NB4 (cell line): Measurements from ENCODE around the gene LACTB.

Experiments used
- DNase-seq: peaks from one replicate; pipeline ENCODE4 v3.0.0; 2010; ENCODE audit warnings: low read depth
- H3K4me3 ChIP-seq: one replicate; pipeline ENCODE4 v1.5.1; 2011; ENCODE audit warnings: mild to moderate bottlenecking, low read depth, low read length, moderate library complexity
- MYC ChIP-seq: IDR thresholded peaks from 2 replicates; pipeline ENCODE4 v1.6.1; 2011; ENCODE audit warnings: low read depth, low read length
- POLR2A ChIP-seq: IDR thresholded peaks from 2 replicates; pipeline ENCODE4 v1.6.1; 2011; ENCODE audit warnings: mild to moderate bottlenecking; ENCODE audit not compliant: insufficient read length; ENCODE audit errors: extremely low read depth
- TF ChIP-seq, protein P1 (sequence below): IDR thresholded peaks from one replicate; pipeline ENCODE4 v1.5.1; 2012; ENCODE audit warnings: low read depth, low read length
- TF ChIP-seq, protein P2 (sequence below): IDR thresholded peaks from 2 replicates; pipeline ENCODE4 v1.6.1; 2011; ENCODE audit warnings: low read depth, low read length

Gene LACTB

DNA sequence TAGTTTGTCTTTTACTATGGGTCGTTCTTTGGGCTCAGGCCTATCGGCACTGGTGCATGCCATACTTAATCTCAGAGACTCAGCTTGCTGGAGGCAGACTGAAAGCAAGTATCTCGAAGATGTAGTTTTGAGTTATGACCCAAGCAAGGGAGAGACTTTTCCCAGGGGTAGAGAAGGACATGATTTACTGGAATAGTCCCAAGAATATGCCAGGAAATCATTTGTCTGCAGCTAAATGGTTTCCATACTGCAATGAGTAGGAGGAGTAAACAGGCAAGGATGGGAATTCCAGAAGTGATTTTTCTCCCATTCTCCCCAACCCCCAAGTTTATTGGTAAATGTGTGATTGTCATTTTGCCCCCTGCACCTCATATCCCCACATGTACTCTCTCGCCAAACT lies 35.4 kb upstream of the LACTB start:
- H3K4me3 ChIP-seq = no peak overlapping the region
- DNase-seq = no peak
- TF ChIP-seq, protein P1, sequence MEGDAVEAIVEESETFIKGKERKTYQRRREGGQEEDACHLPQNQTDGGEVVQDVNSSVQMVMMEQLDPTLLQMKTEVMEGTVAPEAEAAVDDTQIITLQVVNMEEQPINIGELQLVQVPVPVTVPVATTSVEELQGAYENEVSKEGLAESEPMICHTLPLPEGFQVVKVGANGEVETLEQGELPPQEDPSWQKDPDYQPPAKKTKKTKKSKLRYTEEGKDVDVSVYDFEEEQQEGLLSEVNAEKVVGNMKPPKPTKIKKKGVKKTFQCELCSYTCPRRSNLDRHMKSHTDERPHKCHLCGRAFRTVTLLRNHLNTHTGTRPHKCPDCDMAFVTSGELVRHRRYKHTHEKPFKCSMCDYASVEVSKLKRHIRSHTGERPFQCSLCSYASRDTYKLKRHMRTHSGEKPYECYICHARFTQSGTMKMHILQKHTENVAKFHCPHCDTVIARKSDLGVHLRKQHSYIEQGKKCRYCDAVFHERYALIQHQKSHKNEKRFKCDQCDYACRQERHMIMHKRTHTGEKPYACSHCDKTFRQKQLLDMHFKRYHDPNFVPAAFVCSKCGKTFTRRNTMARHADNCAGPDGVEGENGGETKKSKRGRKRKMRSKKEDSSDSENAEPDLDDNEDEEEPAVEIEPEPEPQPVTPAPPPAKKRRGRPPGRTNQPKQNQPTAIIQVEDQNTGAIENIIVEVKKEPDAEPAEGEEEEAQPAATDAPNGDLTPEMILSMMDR = no peak
- TF ChIP-seq, protein P2, sequence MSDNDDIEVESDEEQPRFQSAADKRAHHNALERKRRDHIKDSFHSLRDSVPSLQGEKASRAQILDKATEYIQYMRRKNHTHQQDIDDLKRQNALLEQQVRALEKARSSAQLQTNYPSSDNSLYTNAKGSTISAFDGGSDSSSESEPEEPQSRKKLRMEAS = no peak
- TF ChIP-seq MYC (no peak), POLR2A (no peak)

DNA sequence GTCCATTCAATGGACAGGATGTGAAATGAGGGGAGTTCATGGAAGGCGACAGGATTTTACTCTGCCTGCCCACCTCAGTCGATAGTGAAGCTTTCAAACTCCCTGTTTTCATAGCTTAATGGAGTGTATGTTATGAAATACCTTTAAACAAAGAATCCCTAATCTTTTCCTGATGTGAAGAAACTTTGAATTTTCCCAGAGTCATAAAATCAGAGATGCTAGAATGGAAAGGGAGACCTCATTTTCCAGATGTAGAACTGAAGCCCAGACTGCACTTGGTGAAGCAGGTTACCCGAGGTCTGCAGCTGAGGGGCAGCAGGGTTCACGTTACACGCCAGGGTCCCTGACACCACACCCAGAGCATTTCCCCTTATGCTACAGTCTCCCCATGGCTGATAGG lies 34.7 kb upstream of the LACTB start:
- TF ChIP-seq MYC (no peak), POLR2A (no peak)
- TF ChIP-seq, protein P1 = no peak
- TF ChIP-seq, protein P2 = no peak
- no peak overlapping the region for H3K4me3 ChIP-seq
- no peak for DNase-seq

DNA sequence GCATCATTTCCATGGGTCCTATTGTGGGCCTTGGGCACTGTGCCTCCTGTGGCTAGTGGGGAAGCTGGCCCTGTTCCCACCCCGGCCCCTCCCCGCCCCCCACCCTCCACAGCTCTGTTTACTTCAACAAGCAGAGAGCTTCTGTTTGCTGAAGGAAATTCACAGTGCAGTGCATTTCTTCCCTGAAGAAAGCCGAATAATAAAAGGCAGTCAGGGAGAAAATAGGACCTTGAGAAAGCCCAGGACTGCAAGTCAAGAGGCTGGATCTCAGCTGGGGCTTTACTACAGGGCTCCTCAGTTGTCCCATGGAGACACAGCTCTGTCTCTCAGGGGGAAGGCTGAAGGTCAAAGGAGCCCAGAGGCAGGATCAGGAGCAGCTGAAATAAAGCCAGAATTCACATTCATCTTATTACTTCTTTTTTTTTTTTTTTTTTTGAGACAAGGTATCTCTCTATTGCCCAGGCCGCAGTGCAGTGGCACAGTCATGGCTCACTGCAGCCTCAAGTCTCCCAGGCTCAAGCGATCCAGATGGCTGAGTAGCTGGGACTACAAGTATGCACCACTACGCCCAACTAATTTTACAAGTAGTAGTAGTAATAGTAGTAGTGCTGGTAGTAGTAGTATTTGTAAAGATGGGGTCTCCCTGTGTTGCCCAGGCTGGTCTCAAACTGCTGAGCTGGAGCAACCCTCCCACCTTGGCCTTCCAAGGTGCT lies 33.0 kb upstream of the LACTB start:
- no peak for DNase-seq
- TF ChIP-seq, protein P1 = no peak
- TF ChIP-seq POLR2A = no peak
- TF ChIP-seq, protein P2 = no peak
- TF ChIP-seq MYC = no peak
- no peak overlapping the region for H3K4me3 ChIP-seq

DNA sequence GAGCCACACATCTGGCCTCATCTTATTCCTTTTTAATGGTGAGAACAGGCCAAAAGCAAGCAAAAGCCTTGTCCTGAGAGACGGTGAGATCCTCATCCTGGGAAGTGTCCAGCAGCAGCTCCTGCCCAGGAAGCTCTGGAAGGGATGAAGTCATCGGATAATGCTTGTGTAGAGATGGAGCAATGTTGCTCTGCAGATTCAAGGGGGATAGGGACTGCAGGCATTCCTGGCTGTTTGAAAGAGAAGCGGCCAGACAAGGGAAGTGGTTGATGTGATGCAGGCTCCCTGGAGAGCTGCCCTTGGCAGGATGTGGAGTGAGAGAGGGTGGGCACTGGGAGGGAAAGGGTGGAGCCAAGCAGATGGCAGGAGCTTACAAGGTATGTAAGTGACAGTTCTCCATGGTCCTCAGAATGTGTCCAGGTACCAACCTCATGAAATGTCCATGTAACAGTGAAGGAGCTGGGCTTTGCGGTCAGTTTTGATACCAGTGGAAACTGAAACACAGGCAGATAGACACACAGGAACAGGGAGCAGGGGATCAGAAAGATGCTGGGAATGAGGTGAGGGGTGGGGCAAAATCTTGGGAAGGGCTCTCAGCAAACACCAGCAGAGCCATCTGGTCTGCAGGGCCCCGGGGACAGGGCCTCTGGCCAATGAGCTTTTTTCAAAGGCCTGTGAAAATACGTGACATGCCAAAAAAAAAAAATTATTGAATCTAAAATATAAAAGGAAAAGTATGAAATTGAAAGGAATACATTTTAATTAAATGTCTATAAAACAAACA lies 32.2 kb upstream of the LACTB start:
- TF ChIP-seq, protein P1 = no peak
- TF ChIP-seq POLR2A (no peak), MYC (no peak)
- TF ChIP-seq, protein P2 = no peak
- peak; percentile 81 for DNase-seq
- no peak overlapping the region for H3K4me3 ChIP-seq

DNA sequence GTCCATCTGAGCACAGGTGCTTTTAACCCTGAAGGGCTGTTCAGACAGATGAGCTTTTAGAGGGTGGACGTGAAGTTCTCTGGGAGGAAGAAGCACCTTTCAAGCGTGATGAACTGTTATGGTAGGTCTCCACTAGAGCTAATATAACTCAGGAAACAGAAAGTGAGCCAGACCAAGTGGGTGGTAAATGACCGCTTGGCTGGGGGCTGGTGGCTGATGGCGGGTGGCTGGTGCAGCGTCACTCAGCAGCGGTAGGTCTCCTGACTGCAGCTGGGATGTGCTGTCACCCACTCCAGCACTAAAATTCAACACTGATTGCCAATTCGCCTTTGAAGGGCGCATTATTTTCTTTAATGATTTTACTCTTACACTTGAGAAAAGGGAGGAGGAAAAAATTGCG lies 31.2 kb upstream of the LACTB start:
- no peak for DNase-seq
- no peak overlapping the region for H3K4me3 ChIP-seq
- TF ChIP-seq POLR2A (no peak), MYC (no peak)
- TF ChIP-seq, protein P2 = no peak
- TF ChIP-seq, protein P1 = no peak
